Liver (tissue), 9 donors: Measurements from ENCODE around the gene RAPSN. TPM values are rescaled to one million over a fixed set of nuclear protein-coding genes. Genes with fewer than 3 reads are reported as not detected.

Experiments used
- DNase-seq: peaks from one replicate; pipeline ENCODE4 v3.0.0-alpha.2; 2017; ENCODE audit warnings: low spot score
- H3K27ac ChIP-seq, 2 donors: one replicate each; pipeline ENCODE4 v1.7.0; 2013; ENCODE audit warnings: inconsistent platforms in 2 of 2, low read length in 2 of 2, control low read depth in 1 of 2, low read depth in 1 of 2, mild to moderate bottlenecking in 1 of 2
- H3K27me3 ChIP-seq, 4 donors: one replicate each; pipeline versions ENCODE4 v1.6.1 to v1.7.0; 2013; ENCODE audit warnings: low read length in 3 of 4, inconsistent platforms in 1 of 4, mild to moderate bottlenecking in 1 of 4, moderate library complexity in 1 of 4; ENCODE audit not compliant: control insufficient read depth in 4 of 4, insufficient read depth in 4 of 4
- H3K36me3 ChIP-seq, 4 donors: one replicate each; pipeline versions ENCODE4 v1.6.1 to v1.7.0; 2013; ENCODE audit warnings: low read length in 3 of 4, mild to moderate bottlenecking in 3 of 4, low read depth in 1 of 4, moderate library complexity in 1 of 4; ENCODE audit not compliant: control insufficient read depth in 4 of 4, insufficient read depth in 3 of 4
- H3K4me1 ChIP-seq, 4 donors: one replicate each; pipeline versions ENCODE4 v1.6.1 to v1.7.0; 2013; ENCODE audit warnings: low read length in 3 of 4, mild to moderate bottlenecking in 3 of 4, moderate library complexity in 1 of 4; ENCODE audit not compliant: control insufficient read depth in 4 of 4, insufficient read depth in 4 of 4
- H3K4me3 ChIP-seq, 3 donors: one replicate each; pipeline versions ENCODE4 v1.6.1 to v1.7.0; 2013; ENCODE audit warnings: low read length in 3 of 3, control low read depth in 1 of 3, low read depth in 1 of 3, mild to moderate bottlenecking in 1 of 3
- H3K9ac ChIP-seq, 2 donors: one replicate each; pipeline ENCODE4 v1.7.0; 2013; ENCODE audit warnings: low read length in 2 of 2, mild to moderate bottlenecking in 2 of 2, moderate library complexity in 2 of 2, control low read depth in 1 of 2, low read depth in 1 of 2
- H3K9me3 ChIP-seq, 4 donors: one replicate each; pipeline versions ENCODE4 v1.6.1 to v1.7.0; 2013; ENCODE audit warnings: low read length in 3 of 4; ENCODE audit not compliant: control insufficient read depth in 4 of 4
- ATF3 ChIP-seq: IDR thresholded peaks from 2 replicates; pipeline ENCODE4 v1.6.1; 2016; ENCODE audit warnings: antibody characterized with exemption
- EGR1 ChIP-seq, 2 donors: IDR thresholded peaks; 2 replicates each; pipeline ENCODE4 v1.6.1; 2016 to 2018; ENCODE audit warnings: antibody characterized with exemption in 2 of 2, low read depth in 2 of 2
- FOXA1 ChIP-seq: IDR thresholded peaks from 2 replicates; pipeline ENCODE4 v1.6.1; 2016; ENCODE audit warnings: antibody characterized with exemption
- FOXA2 ChIP-seq: IDR thresholded peaks from 2 replicates; pipeline ENCODE4 v1.6.1; 2016; ENCODE audit warnings: antibody characterized with exemption
- HNF4A ChIP-seq, 2 donors: conservative IDR thresholded peaks; 2 replicates each; pipeline ENCODE4 v1.6.1; 2016; ENCODE audit warnings: antibody characterized with exemption in 2 of 2, mild to moderate bottlenecking in 2 of 2
- HNF4G ChIP-seq: IDR thresholded peaks from 2 replicates; pipeline ENCODE4 v1.6.1; 2016; ENCODE audit warnings: antibody characterized with exemption
- JUND ChIP-seq, 2 donors: IDR thresholded peaks; 2 replicates each; pipeline ENCODE4 v1.6.1; 2016; ENCODE audit warnings: antibody characterized with exemption in 2 of 2
- MAX ChIP-seq: IDR thresholded peaks from 2 replicates; pipeline ENCODE4 v1.6.1; 2016; ENCODE audit warnings: antibody characterized with exemption
- NR2F2 ChIP-seq: IDR thresholded peaks from 2 replicates; pipeline ENCODE4 v1.6.1; 2016; ENCODE audit warnings: antibody characterized with exemption
- RAD21 ChIP-seq, 2 donors: IDR thresholded peaks; 2 replicates each; pipeline ENCODE4 v1.6.1; 2016; ENCODE audit warnings: antibody characterized with exemption in 2 of 2, mild to moderate bottlenecking in 2 of 2
- REST ChIP-seq: IDR thresholded peaks from 2 replicates; pipeline ENCODE4 v1.6.1; 2016; ENCODE audit warnings: antibody characterized with exemption, mild to moderate bottlenecking
- RXRA ChIP-seq, 2 donors: IDR thresholded peaks; 2 replicates each; pipeline ENCODE4 v1.6.1; 2017 to 2018; ENCODE audit warnings: antibody characterized with exemption in 2 of 2, mild to moderate bottlenecking in 1 of 2
- SP1 ChIP-seq: IDR thresholded peaks from 2 replicates; pipeline ENCODE4 v1.6.1; 2018; ENCODE audit warnings: antibody characterized with exemption, mild to moderate bottlenecking
- TAF1 ChIP-seq: conservative IDR thresholded peaks from 2 replicates; pipeline ENCODE4 v1.6.1; 2016; ENCODE audit warnings: antibody characterized with exemption, mild to moderate bottlenecking
- YY1 ChIP-seq: IDR thresholded peaks from 2 replicates; pipeline ENCODE4 v1.6.1; 2016; ENCODE audit warnings: antibody characterized with exemption, mild to moderate bottlenecking
- WGBS: extraction: QIAGEN DNeasy Blood & Tissue Kit; methylation state at CpG from one replicate; pipeline ENCODE4 v1.1.7; 2013; 5-methylcytosine and 5-hydroxymethylcytosine counted together
- polyA plus RNA-seq, 2 donors: library from polyadenylated mRNA; stranded (reverse) in 1 of 2; unstranded in 1 of 2; fragments of 200-250 nt in 1 of 2; fragments of >200 nt in 1 of 2; fragmentation: Nextera tagmentation in 1 of 2; extraction: Ambion mirVana in 1 of 2; gene quantifications; one replicate each; pipeline versions ENCODE4 v1.2.1 to v1.2.3, GENCODE V29; 2013 to 2015
- total RNA-seq, 2 donors: library from RNA; depleted of rRNA; stranded (reverse); fragments of >200 nt; gene quantifications; one replicate each; pipeline ENCODE4 v1.2.3, GENCODE V29; 2014
- TF ChIP-seq, protein P1 (sequence below): fragments of 150-350 bp; IDR thresholded peaks from 2 replicates; pipeline ENCODE4 v1.5.1; 2017; ENCODE audit warnings: improper control_type of control experiment, low read depth, low read length; ENCODE audit not compliant: missing input control
- TF ChIP-seq, protein P2 (sequence below): IDR thresholded peaks from 2 replicates; pipeline ENCODE4 v1.6.1; 2016; ENCODE audit warnings: antibody characterized with exemption
- donor health status: healthy.
- donor health status: healthy.
- donor health status: healthy.
- donor health status: healthy.
- donor health status: healthy.

Gene RAPSN
- total and polyA plus RNA-seq, 4 donors = 0.12 to 0.59 (median 0.28) TPM; not detected in 1

- TF ChIP-seq FOXA2 (no peak), TAF1 (no peak)
Observed at GRCh38 chr11:47414685-47415070, 34.3 kb downstream of the RAPSN start (continued).

DNA sequence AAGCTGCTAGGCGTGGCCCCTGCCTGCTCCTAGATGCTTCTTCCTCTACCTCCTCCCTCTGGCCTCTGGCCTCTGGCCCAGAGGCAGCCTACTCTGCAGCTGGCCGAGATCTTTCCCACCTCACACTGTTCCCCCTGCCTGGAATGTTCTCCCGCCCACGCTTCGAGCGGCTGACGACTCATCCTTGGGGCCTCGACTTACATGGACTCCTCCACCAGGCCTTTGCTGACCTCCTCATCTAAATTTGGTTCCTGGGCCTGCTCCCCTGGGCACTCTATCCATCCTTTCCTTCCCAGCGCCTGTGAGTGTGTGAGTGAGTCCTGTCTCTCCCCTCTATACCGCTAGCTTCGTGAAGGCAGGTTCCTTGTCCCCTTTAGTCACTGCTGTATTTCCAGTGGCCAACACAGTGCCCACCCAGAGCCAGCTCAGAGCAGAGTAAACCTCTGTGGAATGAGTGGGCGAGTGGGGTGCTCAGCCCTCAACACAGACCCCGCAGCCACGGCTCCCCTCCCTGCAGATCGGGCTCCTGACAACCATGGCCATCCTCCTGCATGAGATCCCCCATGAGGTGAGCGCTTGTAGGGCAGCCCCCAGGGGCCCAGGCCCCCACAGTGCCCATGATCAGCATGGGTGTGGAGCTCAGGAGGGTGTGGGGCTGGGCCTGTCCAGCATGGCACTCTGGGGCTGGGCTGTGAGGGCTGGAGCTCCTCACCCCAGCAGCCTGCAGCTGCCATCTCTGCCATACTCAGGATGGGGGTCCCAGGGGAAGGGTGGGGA, 34.8 kb downstream of the RAPSN start:
- H3K4me1 ChIP-seq = peaks cover 0 to 6% (median 4%) of the 10 kb centered on the region in 4 donors

More for the DNA sequence above, 34.8 kb downstream of the RAPSN start:
- no peak overlapping the region for H3K4me3 ChIP-seq
- H3K27me3 ChIP-seq = no peaks in the 10 kb centered on the region
- H3K9ac ChIP-seq = no peak overlapping the region
- 92% methylated on average over 16 of the region's 16 CpGs for WGBS
- no peak overlapping the region for H3K27ac ChIP-seq
- no peak for DNase-seq
- H3K36me3 ChIP-seq = peaks cover 0 to 41% (median 14%) of the 10 kb centered on the region in 4 donors
- no peaks in the 10 kb centered on the region for H3K9me3 ChIP-seq
- no peak for TF ChIP-seq HNF4A (conservative IDR thresholded peaks at IDR 0.05)
- TF ChIP-seq FOXA1 = no peak
- no peak for TF ChIP-seq REST
- TF ChIP-seq, protein P1, sequence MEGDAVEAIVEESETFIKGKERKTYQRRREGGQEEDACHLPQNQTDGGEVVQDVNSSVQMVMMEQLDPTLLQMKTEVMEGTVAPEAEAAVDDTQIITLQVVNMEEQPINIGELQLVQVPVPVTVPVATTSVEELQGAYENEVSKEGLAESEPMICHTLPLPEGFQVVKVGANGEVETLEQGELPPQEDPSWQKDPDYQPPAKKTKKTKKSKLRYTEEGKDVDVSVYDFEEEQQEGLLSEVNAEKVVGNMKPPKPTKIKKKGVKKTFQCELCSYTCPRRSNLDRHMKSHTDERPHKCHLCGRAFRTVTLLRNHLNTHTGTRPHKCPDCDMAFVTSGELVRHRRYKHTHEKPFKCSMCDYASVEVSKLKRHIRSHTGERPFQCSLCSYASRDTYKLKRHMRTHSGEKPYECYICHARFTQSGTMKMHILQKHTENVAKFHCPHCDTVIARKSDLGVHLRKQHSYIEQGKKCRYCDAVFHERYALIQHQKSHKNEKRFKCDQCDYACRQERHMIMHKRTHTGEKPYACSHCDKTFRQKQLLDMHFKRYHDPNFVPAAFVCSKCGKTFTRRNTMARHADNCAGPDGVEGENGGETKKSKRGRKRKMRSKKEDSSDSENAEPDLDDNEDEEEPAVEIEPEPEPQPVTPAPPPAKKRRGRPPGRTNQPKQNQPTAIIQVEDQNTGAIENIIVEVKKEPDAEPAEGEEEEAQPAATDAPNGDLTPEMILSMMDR = no peak
- TF ChIP-seq SP1 = no peak
- TF ChIP-seq NR2F2 = no peak
- no peak for TF ChIP-seq TAF1
- TF ChIP-seq JUND (IDR thresholded peaks at IDR 0.05) = no peak
- no peak for TF ChIP-seq YY1
- no peak for TF ChIP-seq ATF3
- no peak for TF ChIP-seq EGR1 (IDR thresholded peaks at IDR 0.05; ENCODE audit: low read depth in 2 of 2)
- no peak for TF ChIP-seq FOXA2
- TF ChIP-seq RXRA (IDR thresholded peaks at IDR 0.05) = no peak
- TF ChIP-seq, protein P2, sequence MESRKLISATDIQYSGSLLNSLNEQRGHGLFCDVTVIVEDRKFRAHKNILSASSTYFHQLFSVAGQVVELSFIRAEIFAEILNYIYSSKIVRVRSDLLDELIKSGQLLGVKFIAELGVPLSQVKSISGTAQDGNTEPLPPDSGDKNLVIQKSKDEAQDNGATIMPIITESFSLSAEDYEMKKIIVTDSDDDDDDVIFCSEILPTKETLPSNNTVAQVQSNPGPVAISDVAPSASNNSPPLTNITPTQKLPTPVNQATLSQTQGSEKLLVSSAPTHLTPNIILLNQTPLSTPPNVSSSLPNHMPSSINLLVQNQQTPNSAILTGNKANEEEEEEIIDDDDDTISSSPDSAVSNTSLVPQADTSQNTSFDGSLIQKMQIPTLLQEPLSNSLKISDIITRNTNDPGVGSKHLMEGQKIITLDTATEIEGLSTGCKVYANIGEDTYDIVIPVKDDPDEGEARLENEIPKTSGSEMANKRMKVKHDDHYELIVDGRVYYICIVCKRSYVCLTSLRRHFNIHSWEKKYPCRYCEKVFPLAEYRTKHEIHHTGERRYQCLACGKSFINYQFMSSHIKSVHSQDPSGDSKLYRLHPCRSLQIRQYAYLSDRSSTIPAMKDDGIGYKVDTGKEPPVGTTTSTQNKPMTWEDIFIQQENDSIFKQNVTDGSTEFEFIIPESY = no peak
- TF ChIP-seq MAX = no peak
- no peak for TF ChIP-seq RAD21 (IDR thresholded peaks at IDR 0.05)
- no peak for TF ChIP-seq HNF4G
